Subcutaneous adipose tissue (tissue), 4 donors: ENCODE measurements around the gene LGR4. TPM values are rescaled to one million over a fixed set of nuclear protein-coding genes. Genes with fewer than 3 reads are reported as not detected.

Source experiments
- CTCF ChIP-seq: fragments of 450-650 bp; IDR thresholded peaks from one replicate; pipeline ENCODE4 v1.5.1; 2016; ENCODE audit warnings: low read depth, mild to moderate bottlenecking, control low read depth, antibody characterized with exemption, moderate library complexity
- total RNA-seq, 4 donors: library from RNA; depleted of rRNA; stranded (reverse); fragments of >200 nt; gene quantifications; one replicate each; pipeline ENCODE4 v1.1.0, GENCODE V29; 2016

LGR4 gene
- total RNA-seq, 4 donors from 2014 or later = 41.3 to 106 (median 48.8) TPM

- no peak for TF ChIP-seq CTCF
These were observed 61.3 kb downstream of the LGR4 start for GRCh38 chr11:27411328-27411727.

DNA sequence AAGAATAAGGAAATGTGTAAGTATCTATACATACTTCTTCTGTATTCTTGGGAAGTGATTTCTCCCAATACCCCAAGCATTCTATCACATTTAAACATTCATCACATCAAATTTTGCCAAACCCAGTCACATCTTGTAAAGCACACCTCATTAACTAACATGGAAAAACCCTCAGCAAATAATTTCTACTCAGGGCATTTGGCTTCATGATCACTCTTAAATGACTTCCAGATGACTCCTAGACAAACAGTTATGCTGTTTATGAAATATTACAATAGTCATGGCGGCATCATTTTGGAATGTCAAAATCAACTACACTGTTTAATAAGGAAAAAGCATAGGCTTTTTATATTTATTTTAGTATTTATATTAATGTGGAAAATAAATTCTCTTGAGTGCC lies 62.3 kb downstream of the LGR4 start:
- no peak for TF ChIP-seq CTCF

- TF ChIP-seq CTCF = no peak
These were observed 62.8 kb downstream of the LGR4 start for GRCh38 chr11:27409742-27410141.

GRCh38 chr11:27409049-27409448 lies 63.5 kb downstream of the LGR4 start:
- no peak for TF ChIP-seq CTCF

DNA sequence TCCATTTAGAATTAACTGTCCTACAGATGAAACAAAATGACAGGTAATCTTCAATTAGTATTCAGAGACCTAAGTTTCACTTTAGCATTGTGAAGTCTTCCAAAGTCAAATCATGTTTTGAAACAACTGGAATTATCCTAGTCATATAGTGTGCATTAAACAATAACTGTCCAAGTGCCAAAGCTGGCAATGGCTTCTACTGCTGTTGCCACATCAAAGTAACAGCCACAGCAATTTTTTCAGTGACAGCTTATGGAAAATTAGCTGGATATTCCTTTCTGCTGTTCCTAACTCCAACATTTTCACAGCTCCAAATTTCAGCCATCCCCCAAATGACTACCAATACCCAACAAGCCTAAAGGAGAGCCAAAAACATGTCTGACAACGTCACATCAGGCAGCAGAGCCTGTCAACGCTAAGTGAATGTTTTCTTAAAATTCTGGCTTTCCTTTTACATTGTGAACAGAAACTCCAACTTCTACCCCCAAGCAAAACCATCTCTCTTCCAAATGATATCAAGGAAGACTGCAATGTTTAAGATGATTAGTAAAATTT lies 64.3 kb downstream of the LGR4 start:
- TF ChIP-seq CTCF = no peak

GRCh38 chr11:27406498-27407354 lies 65.9 kb downstream of the LGR4 start:
- no peak for TF ChIP-seq CTCF

DNA sequence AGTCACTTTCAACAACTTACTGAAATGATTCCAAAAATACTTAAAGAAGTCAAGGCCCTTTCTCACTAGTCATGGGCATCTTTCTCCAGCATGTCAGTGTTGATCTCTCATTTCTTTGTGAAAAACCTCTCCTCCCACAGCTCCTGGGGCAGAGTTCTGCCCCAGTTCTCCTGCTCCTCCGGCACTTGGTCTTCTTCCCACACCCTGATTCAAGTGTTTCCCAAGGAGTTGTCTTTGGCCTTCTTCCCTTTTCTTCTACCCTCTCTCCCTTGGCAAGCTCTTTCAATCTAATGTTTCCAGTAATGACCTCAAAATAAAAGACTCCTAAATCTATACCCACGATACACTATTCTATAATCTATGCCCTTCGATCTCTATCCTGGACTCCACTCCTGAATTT lies 67.5 kb downstream of the LGR4 start:
- no peak for TF ChIP-seq CTCF
